Lung microvascular endothelial cell (primary cell): ENCODE measurements around the gene GDF9. TPM values are rescaled to one million over a fixed set of nuclear protein-coding genes. Genes with fewer than 3 reads are reported as not detected.
A peak's percentile ranks its signal among the peaks of the same experiment; 100 is the strongest.
"Not testable (repeated sequence)": the region's sequence is repeated elsewhere in the genome, so short reads cannot be mapped to it uniquely, and the experiment has no call there.

Source experiments
- DNase-seq, 2 donors: peaks; one replicate each; pipeline versions ENCODE4 v3.0.0 to v3.0.0-alpha.2; 2010; ENCODE audit warnings: low read depth in 2 of 2
- total RNA-seq: library from RNA; depleted of rRNA; stranded (reverse); fragments of >200 nt; gene quantifications from 2 replicates; pipeline ENCODE4 v1.2.1, GENCODE V29; 2014

Gene GDF9
- total RNA-seq, 1 donor from 2014 or later, result not detected

- peak in 1 of 2 donors; percentile 18 for DNase-seq
These were observed 7.1 kb upstream of the GDF9 start, which contains the start of gene LEAP2 for GRCh38 chr5:132873119-132873929. TSS of gene LEAP2 (plus strand) at chr5:132873668. CDS start at chr5:132873695, 27 bp downstream.

- no peak for DNase-seq
These were observed 6.5 kb upstream of the GDF9 start for GRCh38 chr5:132872788-132873118.

- DNase-seq, result no peak
These were observed 5.4 kb upstream of the GDF9 start for GRCh38 chr5:132871459-132872284.

GRCh38 chr5:132870801-132871200, 4.5 kb upstream of the GDF9 start:
- DNase-seq, result no peak

- no peak for DNase-seq
These were observed 2.5 kb upstream of the GDF9 start for GRCh38 chr5:132868754-132869153.

GRCh38 chr5:132867046-132867451, 780 bp upstream of the GDF9 start:
- DNase-seq, result no peak

GRCh38 chr5:132865668-132866341, 464 bp downstream of the GDF9 start:
- no peak for DNase-seq

- no peak for DNase-seq
These were observed 5.5 kb downstream of the GDF9 start for GRCh38 chr5:132860742-132861141.

GRCh38 chr5:132859889-132860437, 6.3 kb downstream of the GDF9 start:
- no peak for DNase-seq

GRCh38 chr5:132856011-132856410, 10.3 kb downstream of the GDF9 start:
- DNase-seq, result no peak

GRCh38 chr5:132854992-132855391, 11.3 kb downstream of the GDF9 start:
- DNase-seq, result not testable (repeated sequence)

- DNase-seq, result peak in 1 of 2 donors; percentile 66
These were observed 12.0 kb downstream of the GDF9 start for GRCh38 chr5:132854301-132854700.

GRCh38 chr5:132853790-132854189, 12.5 kb downstream of the GDF9 start:
- DNase-seq, result no peak

- DNase-seq, result no peak
These were observed 12.9 kb downstream of the GDF9 start for GRCh38 chr5:132853323-132853722.

- DNase-seq, result no peak
These were observed 16.2 kb downstream of the GDF9 start for GRCh38 chr5:132850066-132850465.

GRCh38 chr5:132849347-132849746, 16.9 kb downstream of the GDF9 start:
- no peak for DNase-seq

- no peak for DNase-seq
These were observed 18.0 kb downstream of the GDF9 start for GRCh38 chr5:132848270-132848669.

- DNase-seq, result peak in 1 of 2 donors; percentile 8
These were observed 25.0 kb downstream of the GDF9 start for GRCh38 chr5:132841305-132841704.

- DNase-seq, result no peak
These were observed 25.4 kb downstream of the GDF9 start for GRCh38 chr5:132840896-132841295.

- no peak for DNase-seq
These were observed 26.0 kb downstream of the GDF9 start for GRCh38 chr5:132840313-132840712.

GRCh38 chr5:132839426-132840301, 26.6 kb downstream of the GDF9 start:
- DNase-seq, result peak; percentile 37 to 84
